ENCODE data around the gene GTPBP1. TPM values are rescaled to one million over a fixed set of nuclear protein-coding genes. Genes with fewer than 3 reads are reported as not detected.

GTPBP1 gene
- total RNA-seq, 1 experiment from 2014 or later = 94.7 TPM

DNA sequence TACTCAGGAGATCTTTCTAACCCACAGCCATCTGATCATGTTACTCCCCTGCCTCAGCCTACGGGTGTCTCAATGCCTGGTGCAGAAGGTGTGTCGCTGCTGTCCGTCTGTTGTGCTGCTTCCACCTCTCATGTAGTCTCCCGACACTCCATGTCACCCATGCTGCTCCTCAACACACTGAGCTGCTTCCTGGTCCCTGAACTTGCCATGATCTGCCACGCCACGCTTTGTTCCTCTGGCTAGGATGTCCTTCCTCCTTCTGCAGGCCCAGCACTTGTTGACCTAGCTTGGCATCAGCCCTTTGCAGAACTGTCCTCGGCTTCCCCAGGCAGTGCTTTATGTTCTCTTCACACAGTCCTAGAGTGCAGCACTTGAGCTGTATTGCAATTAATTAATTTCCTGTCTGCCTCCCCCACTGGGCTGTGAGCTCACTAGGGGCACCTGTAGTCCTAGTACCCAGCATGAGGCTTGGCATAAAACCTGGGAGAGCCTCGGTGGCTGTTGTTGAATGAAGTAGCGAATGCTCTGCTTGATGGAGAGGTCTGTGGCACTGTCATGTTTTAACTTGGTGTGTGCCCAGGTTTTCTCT is 9.5 kb downstream of the GTPBP1 start:
- no TSS peak for BruUV-seq (replicated peaks)
- intact Hi-C loops (cut with micrococcal nuclease; ENCODE audit: unreplicated experiment) = no loop called here
- no peak for TF ChIP-seq EZH2 (IDR thresholded peaks at IDR 0.05; ENCODE audit: low read depth)
- TF ChIP-seq, protein P1, sequence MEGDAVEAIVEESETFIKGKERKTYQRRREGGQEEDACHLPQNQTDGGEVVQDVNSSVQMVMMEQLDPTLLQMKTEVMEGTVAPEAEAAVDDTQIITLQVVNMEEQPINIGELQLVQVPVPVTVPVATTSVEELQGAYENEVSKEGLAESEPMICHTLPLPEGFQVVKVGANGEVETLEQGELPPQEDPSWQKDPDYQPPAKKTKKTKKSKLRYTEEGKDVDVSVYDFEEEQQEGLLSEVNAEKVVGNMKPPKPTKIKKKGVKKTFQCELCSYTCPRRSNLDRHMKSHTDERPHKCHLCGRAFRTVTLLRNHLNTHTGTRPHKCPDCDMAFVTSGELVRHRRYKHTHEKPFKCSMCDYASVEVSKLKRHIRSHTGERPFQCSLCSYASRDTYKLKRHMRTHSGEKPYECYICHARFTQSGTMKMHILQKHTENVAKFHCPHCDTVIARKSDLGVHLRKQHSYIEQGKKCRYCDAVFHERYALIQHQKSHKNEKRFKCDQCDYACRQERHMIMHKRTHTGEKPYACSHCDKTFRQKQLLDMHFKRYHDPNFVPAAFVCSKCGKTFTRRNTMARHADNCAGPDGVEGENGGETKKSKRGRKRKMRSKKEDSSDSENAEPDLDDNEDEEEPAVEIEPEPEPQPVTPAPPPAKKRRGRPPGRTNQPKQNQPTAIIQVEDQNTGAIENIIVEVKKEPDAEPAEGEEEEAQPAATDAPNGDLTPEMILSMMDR (conservative IDR thresholded peaks at IDR 0.05) = no peak
- no peaks in the 10 kb centered on the region for H3K9me2 ChIP-seq (ENCODE audit: insufficient read depth)
- H3K79me2 ChIP-seq (ENCODE audit: low read depth) = peaks cover 83% of the 10 kb centered on the region
- H2AFZ ChIP-seq = no peak overlapping the region
- H3K4me3 ChIP-seq = no peak overlapping the region
- H3K27me3 ChIP-seq (ENCODE audit: insufficient read depth, low read depth) = no peaks in the 10 kb centered on the region
- H4K20me1 ChIP-seq (ENCODE audit: insufficient read depth) = peaks cover 82% of the 10 kb centered on the region
- H3K27ac ChIP-seq = no peak overlapping the region
- ChIA-PET POLR2A (ENCODE audit: unreplicated experiment) (interaction anchor here (0.6 kb wide), 1 partner anchor 1593 kb away, joined by 3 read pairs; no protein-coding TSS in a partner anchor), CTCF (no interaction called here)
- H3K9me3 ChIP-seq (ENCODE audit: insufficient read depth, low read depth) = no peaks in the 10 kb centered on the region
- H3F3A ChIP-seq (ENCODE audit: insufficient read depth, low read depth) = peaks cover 44% of the 10 kb centered on the region
- no peak overlapping the region for H3K4me2 ChIP-seq
- DNase-seq = no peak
- peaks cover 43% of the 10 kb centered on the region for H3K36me3 ChIP-seq (ENCODE audit: low read depth)
- H3K4me1 ChIP-seq (replicated peaks; ENCODE audit: insufficient read depth) = peaks cover 34% of the 10 kb centered on the region

DNA sequence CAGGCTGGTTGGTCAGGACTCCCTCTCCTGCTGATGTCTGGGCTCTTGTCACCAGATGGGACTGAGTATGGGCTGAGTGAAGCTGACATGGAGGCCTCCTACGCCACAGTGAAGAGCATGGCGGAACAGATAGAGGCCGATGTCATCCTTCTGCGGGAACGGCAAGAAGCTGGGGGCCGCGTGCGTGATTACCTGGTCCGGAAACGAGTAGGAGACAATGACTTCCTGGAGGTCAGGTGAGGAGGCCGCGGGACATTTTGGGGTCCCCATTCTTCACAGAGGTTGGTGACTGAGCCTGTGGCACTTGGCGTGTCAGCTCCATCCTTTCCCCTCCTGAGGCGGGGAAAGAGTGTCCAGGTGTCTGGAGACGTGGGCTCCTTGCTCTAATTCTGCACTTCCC is 10.1 kb downstream of the GTPBP1 start:
- no peak overlapping the region for H3K4me3 ChIP-seq
- peaks cover 29% of the 10 kb centered on the region for H3K4me1 ChIP-seq (replicated peaks; ENCODE audit: insufficient read depth)
- no peak overlapping the region for H3K4me2 ChIP-seq
- H3K36me3 ChIP-seq (ENCODE audit: low read depth) = peaks cover 43% of the 10 kb centered on the region
- no peak overlapping the region for H3K27ac ChIP-seq
- ChIA-PET CTCF (no interaction called here), POLR2A (ENCODE audit: unreplicated experiment) (no interaction called here)
- H3K9me2 ChIP-seq (ENCODE audit: insufficient read depth) = no peaks in the 10 kb centered on the region
- H3K9me3 ChIP-seq (ENCODE audit: insufficient read depth, low read depth) = no peaks in the 10 kb centered on the region
- no peak overlapping the region for H2AFZ ChIP-seq
- no peak for DNase-seq
- peaks cover 38% of the 10 kb centered on the region for H3F3A ChIP-seq (ENCODE audit: insufficient read depth, low read depth)
- H3K27me3 ChIP-seq (ENCODE audit: insufficient read depth, low read depth) = no peaks in the 10 kb centered on the region
- intact Hi-C loops (cut with micrococcal nuclease; ENCODE audit: unreplicated experiment) = no loop called here
- no peak for TF ChIP-seq EZH2 (IDR thresholded peaks at IDR 0.05; ENCODE audit: low read depth)
- TF ChIP-seq, protein P1 (conservative IDR thresholded peaks at IDR 0.05) = no peak
- no TSS peak for BruUV-seq (replicated peaks)
- H3K79me2 ChIP-seq (ENCODE audit: low read depth) = peaks cover 83% of the 10 kb centered on the region
- peaks cover 82% of the 10 kb centered on the region for H4K20me1 ChIP-seq (ENCODE audit: insufficient read depth)

- CTCF ChIA-PET = no interaction called here
Measured at GRCh38 chr22:38716271-38716670, 10.5 kb downstream of the GTPBP1 start.

More at GRCh38 chr22:38716271-38716670, 10.5 kb downstream of the GTPBP1 start:
- H3K27me3 ChIP-seq (ENCODE audit: insufficient read depth, low read depth) = no peaks in the 10 kb centered on the region
- POLR2A ChIA-PET (ENCODE audit: unreplicated experiment) = no interaction called here
- no TSS peak for BruUV-seq (replicated peaks)
- H3K79me2 ChIP-seq (ENCODE audit: low read depth) = peaks cover 83% of the 10 kb centered on the region
- H3K4me2 ChIP-seq = no peak overlapping the region
- peaks cover 37% of the 10 kb centered on the region for H3F3A ChIP-seq (ENCODE audit: insufficient read depth, low read depth)
- no peaks in the 10 kb centered on the region for H3K9me2 ChIP-seq (ENCODE audit: insufficient read depth)
- intact Hi-C loops (cut with micrococcal nuclease; ENCODE audit: unreplicated experiment) = no loop called here
- DNase-seq = no peak
- no peak overlapping the region for H3K4me3 ChIP-seq
- H3K36me3 ChIP-seq (ENCODE audit: low read depth) = peaks cover 40% of the 10 kb centered on the region
- peaks cover 82% of the 10 kb centered on the region for H4K20me1 ChIP-seq (ENCODE audit: insufficient read depth)
- H3K4me1 ChIP-seq (replicated peaks; ENCODE audit: insufficient read depth) = peaks cover 24% of the 10 kb centered on the region
- no peak overlapping the region for H3K27ac ChIP-seq
- no peak overlapping the region for H2AFZ ChIP-seq
- no peaks in the 10 kb centered on the region for H3K9me3 ChIP-seq (ENCODE audit: insufficient read depth, low read depth)
- TF ChIP-seq EZH2 (IDR thresholded peaks at IDR 0.05; ENCODE audit: low read depth) = no peak
- TF ChIP-seq, protein P1 (conservative IDR thresholded peaks at IDR 0.05) = no peak

Data from PC-9 (cell line).